GM12892 (cell line): ENCODE results near the gene TIMM23B.
"Not testable (repeated sequence)": the region's sequence is repeated elsewhere in the genome, so short reads cannot be mapped to it uniquely, and the experiment has no call there.

Source experiments
- POLR2A ChIP-seq: IDR thresholded peaks from 2 replicates; pipeline ENCODE4 v1.6.1; 2011; ENCODE audit warnings: low read depth, low read length, control low read depth
- POLR2AphosphoS5 ChIP-seq: IDR thresholded peaks from 2 replicates; pipeline ENCODE4 v1.6.1; 2011; ENCODE audit warnings: low read depth, low read length, control low read depth
- TAF1 ChIP-seq: IDR thresholded peaks from 2 replicates; pipeline ENCODE4 v1.6.1; 2011; ENCODE audit warnings: low read depth, mild to moderate bottlenecking, control low read depth, low read length, borderline replicate concordance

- not testable (repeated sequence) for TF ChIP-seq POLR2A, TAF1, POLR2AphosphoS5
Observed at GRCh38 chr10:49917927-49918326, 23.9 kb upstream of the TIMM23B start.
